Suprapubic skin (tissue), 4 donors: Measurements from ENCODE around the gene NGLY1. TPM values are rescaled to one million over a fixed set of nuclear protein-coding genes. Genes with fewer than 3 reads are reported as not detected.

Source experiments
- DNase-seq, 2 donors: peaks; one replicate each; pipeline ENCODE4 v3.0.0-alpha.2; 2019; ENCODE audit warnings: low spot score in 2 of 2
- H3K27ac ChIP-seq: fragments of 200-600 bp; sonication (generic); one replicate; pipeline ENCODE4 v1.5.1; 2019
- H3K27me3 ChIP-seq: fragments of 200-600 bp; sonication (generic); one replicate; pipeline ENCODE4 v1.5.1; 2019
- H3K36me3 ChIP-seq: fragments of 200-600 bp; sonication (generic); one replicate; pipeline ENCODE4 v1.5.1; 2019
- H3K4me1 ChIP-seq: fragments of 200-600 bp; sonication (generic); one replicate; pipeline ENCODE4 v1.5.1; 2019
- H3K4me3 ChIP-seq: fragments of 200-600 bp; sonication (generic); one replicate; pipeline ENCODE4 v1.5.1; 2019; ENCODE audit warnings: mild to moderate bottlenecking
- H3K9me3 ChIP-seq: fragments of 200-600 bp; sonication (generic); one replicate; pipeline ENCODE4 v1.5.1; 2019
- EP300 ChIP-seq: sonication (generic); formaldehyde crosslinking; IDR thresholded peaks from one replicate; pipeline ENCODE4 v1.6.1; 2017; ENCODE audit warnings: antibody characterized with exemption
- POLR2A ChIP-seq, 2 donors: fragments of 450-650 bp; IDR thresholded peaks; one replicate each; pipeline ENCODE4 v1.6.1; 2017; ENCODE audit warnings: antibody characterized with exemption in 2 of 2, mild to moderate bottlenecking in 2 of 2, moderate library complexity in 2 of 2
- POLR2AphosphoS5 ChIP-seq, 3 donors: sonication (generic); formaldehyde crosslinking; IDR thresholded peaks; one replicate each; pipeline ENCODE4 v1.6.1; 2017; ENCODE audit warnings: antibody characterized with exemption in 3 of 3
- WGBS: methylation state at CpG from one replicate; pipeline ENCODE4 v1.1.5; 2018; 5-methylcytosine and 5-hydroxymethylcytosine counted together
- total RNA-seq, 4 donors: library from RNA; depleted of rRNA; stranded (reverse); fragments of >200 nt; gene quantifications; one replicate each; pipeline ENCODE4 v1.1.0, GENCODE V29; 2016
- TF ChIP-seq, protein P1 (sequence below), 2 donors: fragments of 200-600 bp in 1 of 2; fragments of 450-650 bp in 1 of 2; sonication (generic) in 1 of 2; IDR thresholded peaks; one replicate each; pipeline ENCODE4 v1.5.1; 2016 to 2019; ENCODE audit warnings: antibody characterized with exemption in 2 of 2, mild to moderate bottlenecking in 1 of 2, moderate library complexity in 1 of 2

Gene NGLY1
- total RNA-seq, 4 donors from 2014 or later, result 20.1 to 42.5 (median 23.8) TPM

DNA sequence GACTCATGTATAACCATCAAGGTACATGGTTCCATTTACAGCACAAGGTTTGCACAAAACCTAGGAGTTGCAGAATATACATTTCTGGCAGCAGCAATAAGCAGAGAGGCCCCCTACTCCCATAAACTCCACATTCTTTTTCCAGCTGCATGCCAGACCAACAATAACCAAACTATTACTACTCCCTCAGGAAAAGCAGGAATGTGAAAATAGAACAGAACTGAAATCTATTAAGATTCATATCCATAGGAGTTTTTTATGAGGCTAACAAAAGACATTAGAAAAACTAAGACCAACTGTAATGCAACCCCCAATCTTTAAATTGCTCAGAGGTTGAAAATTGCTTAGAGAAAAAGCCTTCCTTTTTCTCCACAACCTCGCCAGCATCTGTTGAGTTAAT, 90.9 kb downstream of the NGLY1 start:
- no peak for TF ChIP-seq EP300
- TF ChIP-seq, protein P1, sequence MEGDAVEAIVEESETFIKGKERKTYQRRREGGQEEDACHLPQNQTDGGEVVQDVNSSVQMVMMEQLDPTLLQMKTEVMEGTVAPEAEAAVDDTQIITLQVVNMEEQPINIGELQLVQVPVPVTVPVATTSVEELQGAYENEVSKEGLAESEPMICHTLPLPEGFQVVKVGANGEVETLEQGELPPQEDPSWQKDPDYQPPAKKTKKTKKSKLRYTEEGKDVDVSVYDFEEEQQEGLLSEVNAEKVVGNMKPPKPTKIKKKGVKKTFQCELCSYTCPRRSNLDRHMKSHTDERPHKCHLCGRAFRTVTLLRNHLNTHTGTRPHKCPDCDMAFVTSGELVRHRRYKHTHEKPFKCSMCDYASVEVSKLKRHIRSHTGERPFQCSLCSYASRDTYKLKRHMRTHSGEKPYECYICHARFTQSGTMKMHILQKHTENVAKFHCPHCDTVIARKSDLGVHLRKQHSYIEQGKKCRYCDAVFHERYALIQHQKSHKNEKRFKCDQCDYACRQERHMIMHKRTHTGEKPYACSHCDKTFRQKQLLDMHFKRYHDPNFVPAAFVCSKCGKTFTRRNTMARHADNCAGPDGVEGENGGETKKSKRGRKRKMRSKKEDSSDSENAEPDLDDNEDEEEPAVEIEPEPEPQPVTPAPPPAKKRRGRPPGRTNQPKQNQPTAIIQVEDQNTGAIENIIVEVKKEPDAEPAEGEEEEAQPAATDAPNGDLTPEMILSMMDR (IDR thresholded peaks at IDR 0.05), result no peak
- no peak for TF ChIP-seq POLR2A (IDR thresholded peaks at IDR 0.05)
- no peak for TF ChIP-seq POLR2AphosphoS5 (IDR thresholded peaks at IDR 0.05)
- 65% methylated on average over 1 of the region's 1 CpG for WGBS

GRCh38 chr3:25690768-25691533, 92.3 kb downstream of the NGLY1 start:
- peaks cover 8% of the 10 kb centered on the region for H3K4me1 ChIP-seq
- WGBS, result 55% methylated on average over 2 of the region's 2 CpGs
- no peaks in the 10 kb centered on the region for H3K27me3 ChIP-seq
- no peaks in the 10 kb centered on the region for H3K9me3 ChIP-seq
- no peak for TF ChIP-seq EP300
- no peak for TF ChIP-seq POLR2A (IDR thresholded peaks at IDR 0.05)
- TF ChIP-seq, protein P1 (IDR thresholded peaks at IDR 0.05), result no peak
- TF ChIP-seq POLR2AphosphoS5 (IDR thresholded peaks at IDR 0.05), result no peak
- H3K4me3 ChIP-seq, result no peak overlapping the region
- H3K36me3 ChIP-seq, result no peaks in the 10 kb centered on the region
- H3K27ac ChIP-seq, result no peak overlapping the region
- DNase-seq, result no peak

More for the DNA sequence above, 90.9 kb downstream of the NGLY1 start:
- Histone ChIP-seq H3K36me3 (no peaks in the 10 kb centered on the region), H3K27me3 (no peaks in the 10 kb centered on the region), H3K4me1 (peaks cover 8% of the 10 kb centered on the region), H3K4me3 (no peak overlapping the region), H3K9me3 (no peaks in the 10 kb centered on the region), H3K27ac (no peak overlapping the region)
- no peak for DNase-seq

DNA sequence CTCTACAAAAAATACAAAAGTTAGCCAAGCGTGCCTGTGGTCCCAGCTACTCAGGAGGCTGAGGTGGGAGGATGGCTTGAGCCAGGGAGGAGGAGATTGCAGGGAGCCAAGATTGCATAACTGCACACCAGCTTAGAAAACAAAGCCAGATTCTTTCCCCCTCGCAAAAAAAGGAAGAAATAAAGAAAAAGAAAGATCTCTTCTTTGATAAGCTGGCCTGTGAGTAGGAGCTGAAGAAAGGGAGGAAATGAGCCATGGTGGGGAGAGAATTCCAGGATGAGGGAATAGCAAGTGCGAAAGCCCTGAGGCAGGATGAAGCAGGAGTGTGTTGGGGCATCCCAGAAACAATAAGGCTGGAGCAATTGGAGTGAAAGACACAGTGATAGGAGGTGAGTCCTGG, 94.0 kb downstream of the NGLY1 start:
- H3K4me1 ChIP-seq, result peaks cover 8% of the 10 kb centered on the region
- DNase-seq, result no peak
- no peaks in the 10 kb centered on the region for H3K36me3 ChIP-seq
- WGBS, result 64% methylated on average over 3 of the region's 3 CpGs
- no peak overlapping the region for H3K27ac ChIP-seq
- H3K9me3 ChIP-seq, result no peaks in the 10 kb centered on the region
- H3K27me3 ChIP-seq, result no peaks in the 10 kb centered on the region
- H3K4me3 ChIP-seq, result no peak overlapping the region
- TF ChIP-seq EP300, result no peak
- TF ChIP-seq, protein P1 (IDR thresholded peaks at IDR 0.05), result no peak
- TF ChIP-seq POLR2A (IDR thresholded peaks at IDR 0.05), result no peak
- no peak for TF ChIP-seq POLR2AphosphoS5 (IDR thresholded peaks at IDR 0.05)

GRCh38 chr3:25687742-25688141, 95.5 kb downstream of the NGLY1 start:
- no peak overlapping the region for H3K27ac ChIP-seq
- peaks cover 8% of the 10 kb centered on the region for H3K4me1 ChIP-seq
- 85% methylated on average over 1 of the region's 1 CpG for WGBS
- H3K27me3 ChIP-seq, result no peaks in the 10 kb centered on the region
- no peak for DNase-seq
- no peak overlapping the region for H3K4me3 ChIP-seq
- no peak for TF ChIP-seq POLR2A (IDR thresholded peaks at IDR 0.05)
- TF ChIP-seq, protein P1 (IDR thresholded peaks at IDR 0.05), result no peak
- no peak for TF ChIP-seq EP300
- TF ChIP-seq POLR2AphosphoS5 (IDR thresholded peaks at IDR 0.05), result no peak
- H3K36me3 ChIP-seq, result no peaks in the 10 kb centered on the region
- no peaks in the 10 kb centered on the region for H3K9me3 ChIP-seq

GRCh38 chr3:25686766-25687165, 96.5 kb downstream of the NGLY1 start:
- H3K4me1 ChIP-seq, result peaks cover 8% of the 10 kb centered on the region
- TF ChIP-seq POLR2AphosphoS5 (IDR thresholded peaks at IDR 0.05) (no peak), EP300 (no peak), POLR2A (IDR thresholded peaks at IDR 0.05) (no peak)
- TF ChIP-seq, protein P1 (IDR thresholded peaks at IDR 0.05), result no peak
- no peaks in the 10 kb centered on the region for H3K9me3 ChIP-seq
- H3K4me3 ChIP-seq, result no peak overlapping the region
- H3K27me3 ChIP-seq, result no peaks in the 10 kb centered on the region
- no peak overlapping the region for H3K27ac ChIP-seq
- WGBS, result 96% methylated on average over 23 of the region's 23 CpGs
- H3K36me3 ChIP-seq, result no peaks in the 10 kb centered on the region
- DNase-seq, result no peak
